ENCODE data around the gene UNC13D.

UNC13D gene

GRCh38 chr17:75850928-75851692 is 6.9 kb upstream of the UNC13D start:
- no peak overlapping the region for H3K27ac Mint-ChIP-seq

GRCh38 chr17:75849724-75850123 is 5.5 kb upstream of the UNC13D start:
- Mint-ChIP-seq H3K4me1 (peaks cover 33% of the 10 kb centered on the region), H3K36me3 (ENCODE audit: low read depth) (peaks cover 38% of the 10 kb centered on the region), H3K4me3 (no peak overlapping the region), H3K9me3 (no peaks in the 10 kb centered on the region), H3K27ac (peak overlapping the region in 2 of 3 experiments; percentile 67 to 87), H3K27me3 (ENCODE audit: low read depth) (no peaks in the 10 kb centered on the region)
- TF ChIP-seq CTCF (IDR thresholded peaks at IDR 0.05; ENCODE audit: unreplicated experiment in 3 of 3) = no peak

More at GRCh38 chr17:75850928-75851692, 6.9 kb upstream of the UNC13D start:
- peak overlapping the region in 2 of 3 experiments; percentile 39 to 51 for H3K4me3 Mint-ChIP-seq
- H3K9me3 Mint-ChIP-seq = no peaks in the 10 kb centered on the region
- H3K36me3 Mint-ChIP-seq (ENCODE audit: low read depth) = peaks cover 30% of the 10 kb centered on the region
- H3K27me3 Mint-ChIP-seq (ENCODE audit: low read depth) = no peaks in the 10 kb centered on the region
- H3K4me1 Mint-ChIP-seq = peaks cover 24% of the 10 kb centered on the region
- no peak for TF ChIP-seq CTCF (IDR thresholded peaks at IDR 0.05; ENCODE audit: unreplicated experiment in 3 of 3)

GRCh38 chr17:75849279-75849646 is 5.1 kb upstream of the UNC13D start:
- Mint-ChIP-seq H3K36me3 (ENCODE audit: low read depth) (peaks cover 38% of the 10 kb centered on the region), H3K4me1 (peaks cover 29% of the 10 kb centered on the region), H3K27me3 (ENCODE audit: low read depth) (no peaks in the 10 kb centered on the region), H3K4me3 (no peak overlapping the region), H3K27ac (peak overlapping the region in 2 of 3 experiments; percentile 67 to 87), H3K9me3 (no peaks in the 10 kb centered on the region)
- no peak for TF ChIP-seq CTCF (IDR thresholded peaks at IDR 0.05; ENCODE audit: unreplicated experiment in 3 of 3)

GRCh38 chr17:75848523-75849278 is 4.5 kb upstream of the UNC13D start:
- H3K4me3 Mint-ChIP-seq = peak overlapping the region in 1 of 3 experiments; percentile 55
- no peaks in the 10 kb centered on the region for H3K9me3 Mint-ChIP-seq
- H3K4me1 Mint-ChIP-seq = peaks cover 27% of the 10 kb centered on the region

More at GRCh38 chr17:75848523-75849278, 4.5 kb upstream of the UNC13D start:
- peak overlapping the region; percentile 58 to 87 (median 59) for H3K27ac Mint-ChIP-seq
- H3K27me3 Mint-ChIP-seq (ENCODE audit: low read depth) = no peaks in the 10 kb centered on the region
- peaks cover 38% of the 10 kb centered on the region for H3K36me3 Mint-ChIP-seq (ENCODE audit: low read depth)
- peak; percentile 59 to 63 (median 60) for TF ChIP-seq CTCF (IDR thresholded peaks at IDR 0.05; ENCODE audit: unreplicated experiment in 3 of 3)

Measured in nephron (organoid).